ENCODE measurements around the gene ALDH1L2.

The ALDH1L2 gene

DNA sequence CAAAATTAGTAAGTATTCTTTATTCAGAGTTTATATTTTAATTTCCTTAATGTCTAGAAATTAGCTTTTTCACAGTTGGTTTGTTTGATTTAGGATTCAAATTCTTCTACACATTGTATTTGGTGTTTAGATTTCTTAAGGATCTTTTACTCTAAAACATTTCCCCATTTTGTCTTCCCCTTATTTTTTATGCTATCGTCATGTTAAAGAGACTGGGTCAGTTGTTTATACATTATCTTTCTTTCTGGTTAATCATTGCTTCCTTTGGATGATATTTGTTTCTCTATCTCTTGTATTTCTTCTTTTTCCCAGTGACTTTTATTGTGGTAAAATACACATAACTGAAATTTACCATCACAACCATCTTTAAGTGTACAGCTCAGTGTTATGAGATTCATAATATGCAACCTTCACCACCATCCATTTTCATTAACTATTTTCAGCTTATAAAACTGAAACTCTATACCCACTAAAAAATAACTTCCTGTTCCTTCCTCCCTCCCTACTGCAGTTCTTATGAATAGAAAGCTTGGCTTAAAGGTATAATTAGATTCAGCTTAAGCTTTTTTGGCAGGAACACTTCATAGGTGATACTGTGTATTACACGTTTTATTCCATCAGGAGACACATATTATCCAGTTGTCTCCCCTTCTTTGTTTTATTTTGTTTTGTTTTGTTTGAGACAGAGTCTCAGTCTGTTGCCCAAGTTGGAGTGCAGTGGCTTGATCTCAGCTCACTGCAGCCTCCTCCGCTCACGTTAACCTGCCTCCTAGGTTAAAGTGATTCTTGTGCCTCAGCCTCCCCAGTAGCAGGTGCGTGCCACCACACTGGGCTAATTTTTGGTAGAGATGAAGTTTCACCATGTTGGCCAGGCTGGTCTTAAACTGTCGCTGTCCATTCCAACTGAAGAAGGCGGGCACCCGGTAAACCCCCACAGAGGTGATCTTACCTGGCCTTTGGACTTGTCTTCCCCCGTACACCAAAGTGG, 53.1 kb downstream of the ALDH1L2 start:
- H3K9me3 ChIP-seq (ENCODE audit: insufficient read depth, low read length), result no peaks in the 10 kb centered on the region
- H3K9ac ChIP-seq (ENCODE audit: low read length), result no peak overlapping the region
- no peaks in the 10 kb centered on the region for H4K20me1 ChIP-seq (ENCODE audit: insufficient read depth, low read length)
- H3K79me2 ChIP-seq (ENCODE audit: low read length), result no peaks in the 10 kb centered on the region
- H3K36me3 ChIP-seq (replicated peaks; ENCODE audit: low read depth, low read length), result no peaks in the 10 kb centered on the region
- H2AFZ ChIP-seq (ENCODE audit: low read depth, low read length), result peak overlapping the region; percentile 53; the same call in 1 of the 2 replicates
- peak overlapping the region; percentile 55 for H3K4me2 ChIP-seq (ENCODE audit: low read length)
- H3K4me3 ChIP-seq (ENCODE audit: low read length), result peak overlapping the region; percentile 22
- H3K27me3 ChIP-seq (ENCODE audit: low read depth, low read length), result no peaks in the 10 kb centered on the region
- peak overlapping the region; percentile 47 for H3K27ac ChIP-seq (ENCODE audit: low read length)
- peaks cover 31% of the 10 kb centered on the region for H3K4me1 ChIP-seq (ENCODE audit: low read length)
- TF ChIP-seq, protein P1, sequence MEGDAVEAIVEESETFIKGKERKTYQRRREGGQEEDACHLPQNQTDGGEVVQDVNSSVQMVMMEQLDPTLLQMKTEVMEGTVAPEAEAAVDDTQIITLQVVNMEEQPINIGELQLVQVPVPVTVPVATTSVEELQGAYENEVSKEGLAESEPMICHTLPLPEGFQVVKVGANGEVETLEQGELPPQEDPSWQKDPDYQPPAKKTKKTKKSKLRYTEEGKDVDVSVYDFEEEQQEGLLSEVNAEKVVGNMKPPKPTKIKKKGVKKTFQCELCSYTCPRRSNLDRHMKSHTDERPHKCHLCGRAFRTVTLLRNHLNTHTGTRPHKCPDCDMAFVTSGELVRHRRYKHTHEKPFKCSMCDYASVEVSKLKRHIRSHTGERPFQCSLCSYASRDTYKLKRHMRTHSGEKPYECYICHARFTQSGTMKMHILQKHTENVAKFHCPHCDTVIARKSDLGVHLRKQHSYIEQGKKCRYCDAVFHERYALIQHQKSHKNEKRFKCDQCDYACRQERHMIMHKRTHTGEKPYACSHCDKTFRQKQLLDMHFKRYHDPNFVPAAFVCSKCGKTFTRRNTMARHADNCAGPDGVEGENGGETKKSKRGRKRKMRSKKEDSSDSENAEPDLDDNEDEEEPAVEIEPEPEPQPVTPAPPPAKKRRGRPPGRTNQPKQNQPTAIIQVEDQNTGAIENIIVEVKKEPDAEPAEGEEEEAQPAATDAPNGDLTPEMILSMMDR (IDR thresholded peaks at IDR 0.05; ENCODE audit: low read depth, low read length), result no peak
- no peak for TF ChIP-seq EZH2phosphoT487 (IDR thresholded peaks at IDR 0.05; ENCODE audit: low read depth)

DNA sequence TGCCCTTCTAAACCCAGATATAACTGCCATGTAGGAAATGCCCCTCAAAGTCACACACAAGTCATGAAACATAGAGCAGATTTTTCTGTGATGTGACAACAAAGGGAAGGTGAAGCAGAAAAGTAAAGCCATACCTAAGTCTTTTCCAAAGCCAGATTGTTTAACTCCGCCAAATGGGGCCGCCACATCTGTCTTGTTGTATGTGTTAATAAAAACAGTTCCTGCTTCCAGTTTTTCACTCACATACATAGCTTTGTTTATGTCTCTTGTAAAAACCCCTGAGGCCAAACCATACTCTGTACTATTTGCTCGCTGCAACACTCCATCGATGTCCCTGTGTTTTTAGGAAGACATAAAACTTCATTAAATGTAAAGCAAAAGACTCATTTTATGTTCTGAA, 57.8 kb downstream of the ALDH1L2 start:
- Histone ChIP-seq H3K79me2 (ENCODE audit: low read length) (no peaks in the 10 kb centered on the region), H3K27ac (ENCODE audit: low read length) (no peak overlapping the region), H4K20me1 (ENCODE audit: insufficient read depth, low read length) (no peaks in the 10 kb centered on the region), H3K9me3 (ENCODE audit: insufficient read depth, low read length) (no peaks in the 10 kb centered on the region), H3K4me3 (ENCODE audit: low read length) (no peak overlapping the region), H3K27me3 (ENCODE audit: low read depth, low read length) (no peaks in the 10 kb centered on the region), H3K36me3 (replicated peaks; ENCODE audit: low read depth, low read length) (peaks cover 7% of the 10 kb centered on the region), H2AFZ (ENCODE audit: low read depth, low read length) (no peak overlapping the region), H3K4me1 (ENCODE audit: low read length) (peaks cover 14% of the 10 kb centered on the region), H3K9ac (ENCODE audit: low read length) (no peak overlapping the region), H3K4me2 (ENCODE audit: low read length) (no peak overlapping the region)
- no peak for TF ChIP-seq EZH2phosphoT487 (IDR thresholded peaks at IDR 0.05; ENCODE audit: low read depth)
- TF ChIP-seq, protein P1 (IDR thresholded peaks at IDR 0.05; ENCODE audit: low read depth, low read length), result no peak

DNA sequence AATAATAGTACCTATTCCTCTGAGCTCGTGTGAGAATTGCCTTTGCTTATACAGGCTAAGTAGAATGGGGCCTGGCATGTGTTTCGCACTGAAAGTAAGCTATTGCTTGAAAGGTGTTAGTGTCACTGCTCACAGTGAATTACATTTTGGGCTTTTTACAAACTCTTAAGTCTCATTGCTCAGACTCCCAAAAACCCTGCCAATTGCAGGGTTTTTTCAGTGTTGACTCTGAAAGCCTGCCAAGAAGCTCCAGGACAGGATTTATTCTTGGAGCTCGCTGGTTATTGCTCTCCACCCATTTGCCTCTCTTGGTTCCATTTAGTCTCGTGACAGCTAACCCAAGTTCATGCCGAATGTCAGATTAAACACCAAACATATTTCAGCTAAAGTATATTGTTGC, 58.4 kb downstream of the ALDH1L2 start:
- Histone ChIP-seq H3K36me3 (replicated peaks; ENCODE audit: low read depth, low read length) (peaks cover 7% of the 10 kb centered on the region), H3K4me2 (ENCODE audit: low read length) (no peak overlapping the region)

DNA sequence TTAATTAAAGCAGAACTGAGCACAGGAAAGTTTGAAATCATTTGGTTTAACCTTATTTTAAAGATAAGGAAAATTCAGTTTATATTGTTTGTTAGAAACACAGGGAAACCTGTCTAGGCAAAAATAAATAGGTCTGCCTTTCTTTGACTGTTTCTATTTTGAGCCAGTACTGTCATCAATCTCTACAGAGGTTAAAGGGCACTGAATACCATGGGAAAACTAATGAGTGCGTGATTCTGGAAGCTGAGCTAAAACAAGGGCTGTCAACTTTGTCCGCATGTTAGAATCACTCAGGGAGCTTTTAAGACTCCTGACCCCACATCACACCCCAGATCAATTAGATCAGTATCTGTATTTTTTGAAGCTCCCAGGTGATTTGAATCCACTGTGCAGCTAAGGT, 59.3 kb downstream of the ALDH1L2 start:
- H3K9ac ChIP-seq (ENCODE audit: low read length), result no peak overlapping the region
- TF ChIP-seq, protein P1 (IDR thresholded peaks at IDR 0.05; ENCODE audit: low read depth, low read length), result no peak
- no peak for TF ChIP-seq EZH2phosphoT487 (IDR thresholded peaks at IDR 0.05; ENCODE audit: low read depth)
- no peaks in the 10 kb centered on the region for H3K4me1 ChIP-seq (ENCODE audit: low read length)
- no peak overlapping the region for H3K4me2 ChIP-seq (ENCODE audit: low read length)
- H2AFZ ChIP-seq (ENCODE audit: low read depth, low read length), result no peak overlapping the region
- no peaks in the 10 kb centered on the region for H3K27me3 ChIP-seq (ENCODE audit: low read depth, low read length)
- H3K36me3 ChIP-seq (replicated peaks; ENCODE audit: low read depth, low read length), result peaks cover 7% of the 10 kb centered on the region
- no peak overlapping the region for H3K4me3 ChIP-seq (ENCODE audit: low read length)
- no peaks in the 10 kb centered on the region for H3K79me2 ChIP-seq (ENCODE audit: low read length)
- H3K9me3 ChIP-seq (ENCODE audit: insufficient read depth, low read length), result no peaks in the 10 kb centered on the region
- H4K20me1 ChIP-seq (ENCODE audit: insufficient read depth, low read length), result no peaks in the 10 kb centered on the region
- H3K27ac ChIP-seq (ENCODE audit: low read length), result no peak overlapping the region

More for the DNA sequence above, 58.4 kb downstream of the ALDH1L2 start:
- TF ChIP-seq EZH2phosphoT487 (IDR thresholded peaks at IDR 0.05; ENCODE audit: low read depth), result no peak
- TF ChIP-seq, protein P1 (IDR thresholded peaks at IDR 0.05; ENCODE audit: low read depth, low read length), result no peak
- Histone ChIP-seq H3K79me2 (ENCODE audit: low read length) (no peaks in the 10 kb centered on the region), H4K20me1 (ENCODE audit: insufficient read depth, low read length) (no peaks in the 10 kb centered on the region), H3K27me3 (ENCODE audit: low read depth, low read length) (no peaks in the 10 kb centered on the region), H2AFZ (ENCODE audit: low read depth, low read length) (no peak overlapping the region), H3K4me3 (ENCODE audit: low read length) (no peak overlapping the region), H3K4me1 (ENCODE audit: low read length) (peaks cover 8% of the 10 kb centered on the region), H3K27ac (ENCODE audit: low read length) (no peak overlapping the region), H3K9me3 (ENCODE audit: insufficient read depth, low read length) (no peaks in the 10 kb centered on the region), H3K9ac (ENCODE audit: low read length) (no peak overlapping the region)

Data from OCI-LY3 (cell line).